Heart left ventricle (tissue), 16 donors: ENCODE data around the gene LYST. TPM values are rescaled to one million over a fixed set of nuclear protein-coding genes. Genes with fewer than 3 reads are reported as not detected.

ENCODE experiments used
- ATAC-seq, 4 donors: fragments of 200-7000 bp; cut with Tn5 transposase; one replicate each; pipeline ENCODE4 v1.9.1; 2020 to 2022; ENCODE audit warnings: moderate library complexity in 4 of 4, mild to moderate bottlenecking in 3 of 4, moderate number of reproducible peaks in 1 of 4
- DNase-seq, 5 donors: peaks; one replicate each; pipeline ENCODE4 v3.0.0-alpha.2; 2020
- H3K27ac ChIP-seq, 12 donors: fragments of 200-600 bp; sonication (generic) in 4 of 12; one replicate each; pipeline versions ENCODE4 v1.5.0 to v1.8.0; 2016 to 2022; ENCODE audit warnings: mild to moderate bottlenecking in 2 of 12
- H3K27me3 ChIP-seq, 9 donors: fragments of 200-600 bp; sonication (generic) in 2 of 9; one replicate each; pipeline versions ENCODE4 v1.5.1 to v1.8.0; 2016 to 2022; ENCODE audit warnings: mild to moderate bottlenecking in 3 of 9
- H3K36me3 ChIP-seq, 9 donors: fragments of 200-600 bp; sonication (generic) in 2 of 9; one replicate each; pipeline versions ENCODE4 v1.5.0 to v1.8.0; 2018 to 2022; ENCODE audit warnings: mild to moderate bottlenecking in 2 of 9
- H3K4me1 ChIP-seq, 12 donors: fragments of 200-600 bp; sonication (generic) in 4 of 12; one replicate each; pipeline versions ENCODE4 v1.5.0 to v1.8.0; 2016 to 2022; ENCODE audit warnings: mild to moderate bottlenecking in 3 of 12
- H3K4me3 ChIP-seq, 12 donors: fragments of 200-600 bp; sonication (generic) in 4 of 12; one replicate each; pipeline versions ENCODE4 v1.5.0 to v1.8.0; 2017 to 2022; ENCODE audit warnings: mild to moderate bottlenecking in 9 of 12, moderate library complexity in 4 of 12
- H3K9me3 ChIP-seq, 12 donors: fragments of 200-600 bp; sonication (generic) in 4 of 12; one replicate each; pipeline versions ENCODE4 v1.5.0 to v1.8.0; 2016 to 2022; ENCODE audit warnings: mild to moderate bottlenecking in 1 of 12
- CTCF ChIP-seq, 12 donors: fragments of 200-600 bp; sonication (generic) in 4 of 12; IDR thresholded peaks; one replicate each; pipeline versions ENCODE4 v1.5.0 to v1.8.0; 2018 to 2022; ENCODE audit warnings: antibody characterized with exemption in 12 of 12, mild to moderate bottlenecking in 5 of 12
- POLR2A ChIP-seq, 2 donors: fragments of 450-650 bp; IDR thresholded peaks; one replicate each; pipeline ENCODE4 v1.6.1; 2017; ENCODE audit warnings: antibody characterized with exemption in 2 of 2, mild to moderate bottlenecking in 2 of 2, moderate library complexity in 2 of 2
- WGBS, 4 donors: extraction: QIAGEN DNeasy Blood & Tissue Kit in 2 of 4; methylation state at CpG; one replicate each; pipeline versions ENCODE4 v1.1.5 to v1.1.7; 2013 to 2018; 5-methylcytosine and 5-hydroxymethylcytosine counted together
- intact Hi-C, 10 donors: fragments of 100-400 bp; cut with DNase I; formaldehyde crosslinking; loops; one replicate each; pipeline versions ENCODE4 v1.11.1 to v1.14.2; 2022
- polyA plus RNA-seq, 2 donors: library from polyadenylated mRNA; stranded (reverse); fragments of 200-250 nt; gene quantifications; one replicate each; pipeline ENCODE4 v1.2.3, GENCODE V29; 2013
- total RNA-seq, 9 donors: library from RNA; depleted of rRNA in 2 of 9; stranded (reverse); fragments of >200 nt in 2 of 9; fragmentation: NEBNext Ultra II Directional in 3 of 9; extraction: Animal tissue kit (Norgen Biotek cat#: 25700) in 3 of 9; gene quantifications; one replicate each; pipeline versions ENCODE4 v1.1.0 to v1.2.4, GENCODE V29; 2016 to 2023
- donor health status: ischemic (EF 13 %, LVEDD 7.1; RV severe dilation, severe dysfunction).
- donor health status: healthy with polysubstance abuse.
- donor health status: DM: no; HTN: yes; CAD: no.
- donor health status: DM: no; HTN: no; CAD: no.
- donor health status: ischemic (EF 25% LVEDD 6.9; RV normal size, moderate dysfunction).
- donor health status: ischemic (EF 25% LVEDD 5.7; RV mildly dilated, moderate dysfunction).
- donor health status: healthy.
- donor health status: DM: yes; HTN: yes; CAD: no.
- donor health status: ischemic (EF 35%, LVEDD 5.7; RV mildly dilated, moderate dysfunction).
- donor health status: nonischemic (EF 11% LVEDD 7.7; RV severe dilation, severe dysfunction).
- donor health status: DM: yes; HTN: yes; CAD: no.
- donor health status: PGD.
- donor health status: ischemic (EF 29% LVEDD 5.4; RV normal size, mild dysfunction).
- donor health status: nonischemic (EF 23%, LVEDD 6.1; RV moderate dilation, normal function).

LYST gene
- total and polyA plus RNA-seq, 11 donors: 3.4 to 22.5 (median 11.2) TPM

- WGBS, 4 donors: 95 to 96% (median 95%) methylated on average over 5 of the region's 5 CpGs
- no peaks in the 10 kb centered on the region for H3K27me3 ChIP-seq
- ATAC-seq: no peak
- intact Hi-C loops: loop anchor here in 1 of 10 donors (10.0 kb wide), 1 partner anchor 538 kb away; no protein-coding TSS in a partner anchor
- peaks cover 0 to 7% (median 0%) of the 10 kb centered on the region in 12 donors for H3K4me1 ChIP-seq
- TF ChIP-seq POLR2A (IDR thresholded peaks at IDR 0.05): no peak
- TF ChIP-seq CTCF (IDR thresholded peaks at IDR 0.05): no peak
- no peak overlapping the region for H3K27ac ChIP-seq
- H3K36me3 ChIP-seq: peaks cover 0 to 97% (median 82%) of the 10 kb centered on the region in 9 donors
- no peak overlapping the region for H3K4me3 ChIP-seq
- H3K9me3 ChIP-seq: no peaks in the 10 kb centered on the region
- no peak for DNase-seq
Observed at GRCh38 chr1:235742914-235743599, 123.6 kb downstream of the LYST start.

GRCh38 chr1:235741294-235741693 lies 125.4 kb downstream of the LYST start:
- intact Hi-C loops: loop anchor here in 1 of 10 donors (10.0 kb wide), 1 partner anchor 536 kb away; no protein-coding TSS in a partner anchor
- Histone ChIP-seq H3K4me3 (no peak overlapping the region), H3K9me3 (no peaks in the 10 kb centered on the region), H3K36me3 (peaks cover 0 to 87% (median 78%) of the 10 kb centered on the region in 9 donors), H3K27me3 (no peaks in the 10 kb centered on the region), H3K4me1 (peaks cover 0 to 7% (median 0%) of the 10 kb centered on the region in 12 donors), H3K27ac (peak overlapping the region in 1 of 12 donors; percentile 4)
- TF ChIP-seq POLR2A (IDR thresholded peaks at IDR 0.05) (no peak), CTCF (IDR thresholded peaks at IDR 0.05) (no peak)
- 65 to 82% (median 74%) methylated on average over 5 of the region's 5 CpGs for WGBS, 4 donors
- DNase-seq (no peak), ATAC-seq (peak in 1 of 4 donors; percentile 45)

GRCh38 chr1:235739631-235740030 lies 127.1 kb downstream of the LYST start:
- H3K4me1 ChIP-seq: peaks cover 0 to 7% (median 0%) of the 10 kb centered on the region in 12 donors
- peak overlapping the region in 1 of 12 donors; percentile 0 for H3K27ac ChIP-seq
- DNase-seq (no peak), ATAC-seq (no peak)
- no peak overlapping the region for H3K4me3 ChIP-seq
- intact Hi-C loops: loop anchor here in 1 of 10 donors (10.0 kb wide), 1 partner anchor 535 kb away; no protein-coding TSS in a partner anchor
- TF ChIP-seq POLR2A (IDR thresholded peaks at IDR 0.05) (no peak), CTCF (IDR thresholded peaks at IDR 0.05) (no peak)
- WGBS, 4 donors: 79 to 85% (median 80%) methylated on average over 6 of the region's 6 CpGs
- no peaks in the 10 kb centered on the region for H3K27me3 ChIP-seq
- no peaks in the 10 kb centered on the region for H3K9me3 ChIP-seq
- peaks cover 0 to 71% (median 61%) of the 10 kb centered on the region in 9 donors for H3K36me3 ChIP-seq

- DNase-seq (no peak), ATAC-seq (peak in 2 of 4 donors; percentile 27 to 59)
- peaks cover 0 to 7% (median 0%) of the 10 kb centered on the region in 12 donors for H3K4me1 ChIP-seq
- H3K36me3 ChIP-seq: peaks cover 0 to 66% (median 56%) of the 10 kb centered on the region in 9 donors
- no peaks in the 10 kb centered on the region for H3K27me3 ChIP-seq
- H3K27ac ChIP-seq: no peak overlapping the region
- WGBS, 4 donors: 12 to 26% (median 18%) methylated on average over 1 of the region's 1 CpG
- no peak overlapping the region for H3K4me3 ChIP-seq
- intact Hi-C loops: no loop called here
- no peaks in the 10 kb centered on the region for H3K9me3 ChIP-seq
- no peak for TF ChIP-seq POLR2A (IDR thresholded peaks at IDR 0.05)
- TF ChIP-seq CTCF (IDR thresholded peaks at IDR 0.05): no peak
Observed at GRCh38 chr1:235739124-235739523, 127.6 kb downstream of the LYST start.
